BE2C (cell line): ENCODE data around the gene CILP2.

Source experiments
- DNase-seq: peaks from one replicate; pipeline ENCODE4 v3.0.0-alpha.2; 2020
- H3K27me3 ChIP-seq: fragments of 250-450 bp; sonication (Bioruptor Pico); 2 replicates; pipeline ENCODE4 v1.5.1; 2020; ENCODE audit warnings: mild to moderate bottlenecking
- H3K36me3 ChIP-seq: fragments of 250-450 bp; sonication (Bioruptor Pico); 2 replicates; pipeline ENCODE4 v1.5.1; 2020; ENCODE audit warnings: mild to moderate bottlenecking
- H3K4me1 ChIP-seq: fragments of 250-450 bp; sonication (Bioruptor Pico); 2 replicates; pipeline ENCODE4 v1.5.1; 2020
- H3K4me3 ChIP-seq: 2 replicates; pipeline ENCODE4 v1.5.1; 2011; ENCODE audit warnings: low read depth, low read length
- H3K9me3 ChIP-seq: fragments of 250-450 bp; sonication (Bioruptor Pico); 2 replicates; pipeline ENCODE4 v1.5.1; 2020
- CTCF ChIP-seq: IDR thresholded peaks from 2 replicates; pipeline ENCODE4 v1.5.1; 2012; ENCODE audit warnings: mild to moderate bottlenecking, low read depth, low read length

The CILP2 gene

GRCh38 chr19:19545707-19546106, 7.6 kb downstream of the CILP2 start:
- no peaks in the 10 kb centered on the region for H3K27me3 ChIP-seq
- H3K9me3 ChIP-seq = peaks cover 3% of the 10 kb centered on the region
- TF ChIP-seq CTCF = no peak
- no peak overlapping the region for H3K4me3 ChIP-seq
- no peaks in the 10 kb centered on the region for H3K4me1 ChIP-seq
- H3K36me3 ChIP-seq = no peaks in the 10 kb centered on the region
- DNase-seq = no peak

- Histone ChIP-seq H3K4me1 (no peaks in the 10 kb centered on the region), H3K27me3 (no peaks in the 10 kb centered on the region), H3K9me3 (no peaks in the 10 kb centered on the region), H3K4me3 (no peak overlapping the region), H3K36me3 (no peaks in the 10 kb centered on the region)
- no peak for TF ChIP-seq CTCF
- DNase-seq = no peak
Measured at GRCh38 chr19:19546751-19547162, 8.7 kb downstream of the CILP2 start.

GRCh38 chr19:19547674-19548336, 9.7 kb downstream of the CILP2 start:
- Histone ChIP-seq H3K4me3 (no peak overlapping the region), H3K27me3 (no peaks in the 10 kb centered on the region), H3K9me3 (no peaks in the 10 kb centered on the region), H3K4me1 (no peaks in the 10 kb centered on the region), H3K36me3 (no peaks in the 10 kb centered on the region)
- no peak for TF ChIP-seq CTCF
- no peak for DNase-seq

- no peak for DNase-seq
- no peaks in the 10 kb centered on the region for H3K4me1 ChIP-seq
- no peaks in the 10 kb centered on the region for H3K9me3 ChIP-seq
- no peaks in the 10 kb centered on the region for H3K27me3 ChIP-seq
- no peak for TF ChIP-seq CTCF
- H3K36me3 ChIP-seq = no peaks in the 10 kb centered on the region
- H3K4me3 ChIP-seq = no peak overlapping the region
Measured at GRCh38 chr19:19548915-19549759, 11.1 kb downstream of the CILP2 start.

GRCh38 chr19:19549804-19550464, 11.9 kb downstream of the CILP2 start:
- no peaks in the 10 kb centered on the region for H3K9me3 ChIP-seq
- no peak for TF ChIP-seq CTCF

GRCh38 chr19:19550485-19550929, 12.4 kb downstream of the CILP2 start:
- Histone ChIP-seq H3K4me3 (no peak overlapping the region), H3K9me3 (no peaks in the 10 kb centered on the region), H3K27me3 (no peaks in the 10 kb centered on the region), H3K4me1 (no peaks in the 10 kb centered on the region), H3K36me3 (no peaks in the 10 kb centered on the region)
- peak; percentile 10 for DNase-seq
- no peak for TF ChIP-seq CTCF

More at GRCh38 chr19:19549804-19550464, 11.9 kb downstream of the CILP2 start:
- no peaks in the 10 kb centered on the region for H3K36me3 ChIP-seq
- no peaks in the 10 kb centered on the region for H3K4me1 ChIP-seq
- H3K4me3 ChIP-seq = no peak overlapping the region
- DNase-seq = no peak
- H3K27me3 ChIP-seq = no peaks in the 10 kb centered on the region
